ENCODE results near the gene LSAMP. TPM values are rescaled to one million over a fixed set of nuclear protein-coding genes. Genes with fewer than 3 reads are reported as not detected.

LSAMP gene
- total and polyA plus RNA-seq, 2 of the 8 experiments (the other 6 are each of a cell fraction or from before 2014, with no cell fraction given) = 1.8 to 5.7 TPM

DNA sequence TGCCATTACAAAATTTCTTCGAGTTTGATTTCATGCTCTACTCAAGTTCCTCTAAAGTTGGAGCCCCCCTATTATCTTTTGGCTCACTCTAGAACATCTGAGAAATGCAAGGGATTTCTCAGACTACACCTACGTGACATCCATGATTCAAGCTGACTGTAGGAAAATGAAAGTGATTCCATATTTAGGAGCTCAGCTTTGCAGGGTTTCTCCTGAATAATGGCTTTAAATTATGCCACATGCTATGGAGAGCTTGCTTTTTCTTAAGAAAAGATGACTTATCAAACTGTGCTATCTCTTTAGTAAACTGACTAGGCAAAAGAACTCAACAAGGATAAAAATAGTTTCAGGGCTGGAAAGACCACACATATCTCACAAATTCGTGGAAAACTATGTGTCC, 292.1 kb downstream of the LSAMP start:
- H3K4ac ChIP-seq (replicated peaks; ENCODE audit: insufficient read length, low read depth, low read length) = no peak overlapping the region
- no peaks in the 10 kb centered on the region; a peak in 1 of 7 replicates for H3K27me3 ChIP-seq (replicated peaks in 1 of 4; ENCODE audit: control insufficient read depth in 3 of 4, extremely low read depth in 1 of 4, insufficient read depth in 3 of 4, low read length in 3 of 4)
- peaks cover 0 to 5% (median 1%) of the 10 kb centered on the region in 4 experiments; a peak in 1 of 7 replicates for H3K4me1 ChIP-seq (replicated peaks in 1 of 4; ENCODE audit: control insufficient read depth in 3 of 4, insufficient read depth in 4 of 4, low read length in 3 of 4)
- no peak overlapping the region for H3K9ac ChIP-seq (replicated peaks in 1 of 4; ENCODE audit: extremely low read depth in 1 of 4, low read depth in 3 of 4, low read length in 3 of 4)
- H3K18ac ChIP-seq (ENCODE audit: extremely low read depth, low read length) = no peak overlapping the region
- no peak overlapping the region for H4K5ac ChIP-seq (ENCODE audit: insufficient read length, low read depth, low read length)
- no peak overlapping the region for H2BK20ac ChIP-seq (ENCODE audit: low read length)
- H3K4me3 ChIP-seq (ENCODE audit: extremely low read depth in 1 of 4, insufficient read depth in 2 of 4, low read depth in 3 of 4, low read length in 4 of 4) = no peak overlapping the region
- CTCF ChIA-PET (ENCODE audit: partially characterized antibody) = interaction anchor here (0.6 to 1.1 kb wide), 2 partner anchors 8 to 186 kb away, joined by 3 read pairs; no protein-coding TSS in a partner anchor
- no peaks in the 10 kb centered on the region for H3K23me2 ChIP-seq (ENCODE audit: low read depth, low read length)
- no peaks in the 10 kb centered on the region for H3K36me3 ChIP-seq (ENCODE audit: control insufficient read depth in 2 of 4, insufficient read depth in 4 of 4, low read length in 3 of 4)
- H3K23ac ChIP-seq (ENCODE audit: insufficient read length) = no peak overlapping the region
- no peak for DNase-seq (ENCODE audit: low read depth in 1 of 2, low spot score in 2 of 2)
- H3K4me2 ChIP-seq (ENCODE audit: insufficient read depth in 1 of 2, low read depth in 2 of 2, low read length in 2 of 2) = no peak overlapping the region
- no peak for FAIRE-seq
- H2BK12ac ChIP-seq (ENCODE audit: low read depth, low read length) = no peak overlapping the region
- POLR2A ChIA-PET (ENCODE audit: partially characterized antibody) = no interaction called here
- H2BK5ac ChIP-seq (ENCODE audit: low read depth, low read length) = no peak overlapping the region
- H4K91ac ChIP-seq (replicated peaks; ENCODE audit: insufficient read length, low read length) = no peak overlapping the region
- no peaks in the 10 kb centered on the region for H3K79me2 ChIP-seq (ENCODE audit: control insufficient read depth in 1 of 2, insufficient read depth in 2 of 2, low read length in 2 of 2)
- no peak overlapping the region for H2AK5ac ChIP-seq (ENCODE audit: low read depth, low read length)
- H2AFZ ChIP-seq (ENCODE audit: low read length) = no peak overlapping the region
- no peak overlapping the region for H2BK15ac ChIP-seq (ENCODE audit: low read length)
- H2BK120ac ChIP-seq (replicated peaks; ENCODE audit: low read depth, low read length) = no peak overlapping the region
- no peak overlapping the region for H4K8ac ChIP-seq (ENCODE audit: extremely low read depth, insufficient read depth, low read length)
- H3K27ac ChIP-seq (ENCODE audit: low read depth, low read length) = no peak overlapping the region
- 89% methylated on average over 3 of the region's 3 CpGs; no CpG with 5 or more reads in 1 of the 2 experiments for WGBS, 2 experiments (ENCODE audit: extremely low coverage in 1 of 2, insufficient coverage in 1 of 2, insufficient read length in 1 of 2, insufficient replicate concordance in 2 of 2, low coverage in 1 of 2, low lambda C conversion rate in 2 of 2, missing lambda C conversion rate in 1 of 2)
- no peaks in the 10 kb centered on the region for H4K20me1 ChIP-seq (replicated peaks in 1 of 2; ENCODE audit: control insufficient read depth in 1 of 2, insufficient read depth in 2 of 2, low read length in 2 of 2)
- no peaks in the 10 kb centered on the region for H3K9me3 ChIP-seq (ENCODE audit: insufficient read depth in 2 of 2, low read depth in 1 of 2, low read length in 1 of 2)
- no peak overlapping the region for H3K14ac ChIP-seq (ENCODE audit: insufficient read length)
- H3K56ac ChIP-seq (replicated peaks; ENCODE audit: insufficient read length, low read depth, low read length) = no peak overlapping the region
- H3K79me1 ChIP-seq (ENCODE audit: low read depth, low read length) = no peaks in the 10 kb centered on the region
- TF ChIP-seq MAFK (IDR thresholded peaks at IDR 0.05; ENCODE audit: low read depth, low read length) (no peak), CBX5 (IDR thresholded peaks at IDR 0.05; ENCODE audit: low read depth, low read length) (no peak), SIN3A (conservative IDR thresholded peaks at IDR 0.05 in 1 of 2, IDR thresholded peaks at IDR 0.05 in 1 of 2; ENCODE audit: low read depth in 1 of 2, low read length in 2 of 2) (no peak), POLR2AphosphoS5 (IDR thresholded peaks at IDR 0.05; ENCODE audit: low read depth, low read length) (no peak), BRCA1 (IDR thresholded peaks at IDR 0.05; ENCODE audit: low read depth, low read length) (no peak), KDM4A (IDR thresholded peaks at IDR 0.05; ENCODE audit: low read depth, low read length, severe bottlenecking) (no peak), EP300 (IDR thresholded peaks at IDR 0.05; ENCODE audit: borderline replicate concordance in 1 of 2, low read depth in 2 of 2, low read length in 2 of 2) (no peak), TBP (IDR thresholded peaks at IDR 0.05; ENCODE audit: low read depth, low read length) (no peak), CREB1 (IDR thresholded peaks at IDR 0.05) (no peak), SIX5 (IDR thresholded peaks at IDR 0.05; ENCODE audit: low read depth, low read length) (no peak), EZH2 (IDR thresholded peaks at IDR 0.05; ENCODE audit: low read depth, low read length, severe bottlenecking) (no peak), FOSL1 (IDR thresholded peaks at IDR 0.05; ENCODE audit: insufficient read depth, low read depth, low read length) (no peak)
- TF ChIP-seq, protein P1, sequence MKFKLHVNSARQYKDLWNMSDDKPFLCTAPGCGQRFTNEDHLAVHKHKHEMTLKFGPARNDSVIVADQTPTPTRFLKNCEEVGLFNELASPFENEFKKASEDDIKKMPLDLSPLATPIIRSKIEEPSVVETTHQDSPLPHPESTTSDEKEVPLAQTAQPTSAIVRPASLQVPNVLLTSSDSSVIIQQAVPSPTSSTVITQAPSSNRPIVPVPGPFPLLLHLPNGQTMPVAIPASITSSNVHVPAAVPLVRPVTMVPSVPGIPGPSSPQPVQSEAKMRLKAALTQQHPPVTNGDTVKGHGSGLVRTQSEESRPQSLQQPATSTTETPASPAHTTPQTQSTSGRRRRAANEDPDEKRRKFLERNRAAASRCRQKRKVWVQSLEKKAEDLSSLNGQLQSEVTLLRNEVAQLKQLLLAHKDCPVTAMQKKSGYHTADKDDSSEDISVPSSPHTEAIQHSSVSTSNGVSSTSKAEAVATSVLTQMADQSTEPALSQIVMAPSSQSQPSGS (IDR thresholded peaks at IDR 0.05; ENCODE audit: low read length) = no peak

Data from H1 (cell line).